ENCODE measurements around the gene HMGB4. TPM values are rescaled to one million over a fixed set of nuclear protein-coding genes. Genes with fewer than 3 reads are reported as not detected.

HMGB4 gene
- not detected for total RNA-seq

- no peak for DNase-seq
- no peaks in the 10 kb centered on the region for H3K36me3 Mint-ChIP-seq
- H3K9me3 Mint-ChIP-seq: no peaks in the 10 kb centered on the region
- H3K27me3 Mint-ChIP-seq: peaks cover 37% of the 10 kb centered on the region
- H3K4me3 Mint-ChIP-seq: no peak within 1 kb of the TSS
- no peak within 1 kb of the TSS for H3K27ac Mint-ChIP-seq
- H3K4me1 Mint-ChIP-seq: peaks cover 5% of the 10 kb centered on the region
Observed at GRCh38 chr1:33863779-33864178, at the start of gene HMGB4. Gene HMGB4 (plus strand): TSS chr1:33864079. CDS start chr1:33864192, 113 bp downstream.

- peaks cover 3% of the 10 kb centered on the region for H3K9me3 Mint-ChIP-seq
- H3K4me3 Mint-ChIP-seq: no peak overlapping the region
- no peak overlapping the region for H3K27ac Mint-ChIP-seq
- no peaks in the 10 kb centered on the region for H3K4me1 Mint-ChIP-seq
- H3K36me3 Mint-ChIP-seq: no peaks in the 10 kb centered on the region
- no peak for DNase-seq
- peaks cover 18% of the 10 kb centered on the region for H3K27me3 Mint-ChIP-seq
Observed at GRCh38 chr1:33814166-33814565, 49.7 kb upstream of the HMGB4 start.

- H3K36me3 Mint-ChIP-seq: no peaks in the 10 kb centered on the region
- no peak for DNase-seq
- no peak overlapping the region for H3K4me3 Mint-ChIP-seq
- no peaks in the 10 kb centered on the region for H3K9me3 Mint-ChIP-seq
- H3K4me1 Mint-ChIP-seq: no peaks in the 10 kb centered on the region
- H3K27ac Mint-ChIP-seq: no peak overlapping the region
- H3K27me3 Mint-ChIP-seq: peaks cover 18% of the 10 kb centered on the region
Observed at GRCh38 chr1:33815061-33815460, 48.8 kb upstream of the HMGB4 start.

- no peaks in the 10 kb centered on the region for H3K36me3 Mint-ChIP-seq
- no peak overlapping the region for H3K4me3 Mint-ChIP-seq
- no peak for DNase-seq
- no peaks in the 10 kb centered on the region for H3K4me1 Mint-ChIP-seq
- H3K27me3 Mint-ChIP-seq: peaks cover 18% of the 10 kb centered on the region
- no peak overlapping the region for H3K27ac Mint-ChIP-seq
- no peaks in the 10 kb centered on the region for H3K9me3 Mint-ChIP-seq
Observed at GRCh38 chr1:33818071-33818470, 45.8 kb upstream of the HMGB4 start.

- no peak overlapping the region for H3K4me3 Mint-ChIP-seq
- no peak for DNase-seq
- H3K4me1 Mint-ChIP-seq: no peaks in the 10 kb centered on the region
- H3K27me3 Mint-ChIP-seq: peaks cover 14% of the 10 kb centered on the region
- no peaks in the 10 kb centered on the region for H3K9me3 Mint-ChIP-seq
- no peak overlapping the region for H3K27ac Mint-ChIP-seq
- H3K36me3 Mint-ChIP-seq: no peaks in the 10 kb centered on the region
Observed at GRCh38 chr1:33819290-33819912, 44.5 kb upstream of the HMGB4 start.

GRCh38 chr1:33819913-33820311 is 44.0 kb upstream of the HMGB4 start:
- H3K36me3 Mint-ChIP-seq: no peaks in the 10 kb centered on the region

GRCh38 chr1:33820804-33821203 is 43.1 kb upstream of the HMGB4 start:
- no peak for DNase-seq
- no peak overlapping the region for H3K4me3 Mint-ChIP-seq
- no peaks in the 10 kb centered on the region for H3K9me3 Mint-ChIP-seq
- H3K27me3 Mint-ChIP-seq: peaks cover 11% of the 10 kb centered on the region
- H3K36me3 Mint-ChIP-seq: no peaks in the 10 kb centered on the region
- H3K4me1 Mint-ChIP-seq: no peaks in the 10 kb centered on the region
- H3K27ac Mint-ChIP-seq: no peak overlapping the region

More at GRCh38 chr1:33819913-33820311, 44.0 kb upstream of the HMGB4 start:
- Mint-ChIP-seq H3K4me1 (no peaks in the 10 kb centered on the region), H3K9me3 (no peaks in the 10 kb centered on the region), H3K27me3 (peaks cover 10% of the 10 kb centered on the region), H3K4me3 (no peak overlapping the region), H3K27ac (no peak overlapping the region)
- no peak for DNase-seq

- DNase-seq: no peak
- Mint-ChIP-seq H3K27ac (no peak overlapping the region), H3K27me3 (peaks cover 10% of the 10 kb centered on the region), H3K36me3 (no peaks in the 10 kb centered on the region), H3K4me3 (no peak overlapping the region), H3K4me1 (no peaks in the 10 kb centered on the region), H3K9me3 (no peaks in the 10 kb centered on the region)
Observed at GRCh38 chr1:33821291-33821690, 42.6 kb upstream of the HMGB4 start.

GRCh38 chr1:33822396-33822795 is 41.5 kb upstream of the HMGB4 start:
- Mint-ChIP-seq H3K4me1 (no peaks in the 10 kb centered on the region), H3K27me3 (peaks cover 6% of the 10 kb centered on the region), H3K4me3 (no peak overlapping the region), H3K9me3 (no peaks in the 10 kb centered on the region), H3K27ac (no peak overlapping the region), H3K36me3 (no peaks in the 10 kb centered on the region)
- DNase-seq: no peak

- no peak overlapping the region for H3K27ac Mint-ChIP-seq
- no peak overlapping the region for H3K4me3 Mint-ChIP-seq
- no peaks in the 10 kb centered on the region for H3K9me3 Mint-ChIP-seq
- no peaks in the 10 kb centered on the region for H3K4me1 Mint-ChIP-seq
- H3K27me3 Mint-ChIP-seq: peaks cover 6% of the 10 kb centered on the region
- no peak for DNase-seq
- no peaks in the 10 kb centered on the region for H3K36me3 Mint-ChIP-seq
Observed at GRCh38 chr1:33823401-33823800, 40.5 kb upstream of the HMGB4 start.

GRCh38 chr1:33823830-33824229 is 40.0 kb upstream of the HMGB4 start:
- Mint-ChIP-seq H3K4me3 (no peak overlapping the region), H3K27ac (no peak overlapping the region), H3K4me1 (no peaks in the 10 kb centered on the region), H3K36me3 (no peaks in the 10 kb centered on the region), H3K27me3 (peaks cover 11% of the 10 kb centered on the region), H3K9me3 (no peaks in the 10 kb centered on the region)
- no peak for DNase-seq

GRCh38 chr1:33824321-33824720 is 39.6 kb upstream of the HMGB4 start:
- Mint-ChIP-seq H3K4me1 (no peaks in the 10 kb centered on the region), H3K27ac (no peak overlapping the region), H3K4me3 (no peak overlapping the region), H3K9me3 (no peaks in the 10 kb centered on the region), H3K36me3 (no peaks in the 10 kb centered on the region), H3K27me3 (peaks cover 13% of the 10 kb centered on the region)
- DNase-seq: no peak

GRCh38 chr1:33824971-33825370 is 38.9 kb upstream of the HMGB4 start:
- H3K27ac Mint-ChIP-seq: no peak overlapping the region
- no peak overlapping the region for H3K4me3 Mint-ChIP-seq
- no peaks in the 10 kb centered on the region for H3K36me3 Mint-ChIP-seq
- H3K9me3 Mint-ChIP-seq: no peaks in the 10 kb centered on the region
- no peak for DNase-seq
- H3K27me3 Mint-ChIP-seq: peaks cover 13% of the 10 kb centered on the region
- H3K4me1 Mint-ChIP-seq: no peaks in the 10 kb centered on the region

- H3K36me3 Mint-ChIP-seq: no peaks in the 10 kb centered on the region
- no peak overlapping the region for H3K27ac Mint-ChIP-seq
- H3K9me3 Mint-ChIP-seq: no peaks in the 10 kb centered on the region
- H3K4me3 Mint-ChIP-seq: no peak overlapping the region
- DNase-seq: no peak
- no peaks in the 10 kb centered on the region for H3K4me1 Mint-ChIP-seq
- peaks cover 14% of the 10 kb centered on the region for H3K27me3 Mint-ChIP-seq
Observed at GRCh38 chr1:33825506-33825905, 38.4 kb upstream of the HMGB4 start.

GRCh38 chr1:33826311-33826710 is 37.6 kb upstream of the HMGB4 start:
- no peak for DNase-seq
- Mint-ChIP-seq H3K27ac (no peak overlapping the region), H3K36me3 (no peaks in the 10 kb centered on the region), H3K27me3 (peaks cover 17% of the 10 kb centered on the region), H3K9me3 (no peaks in the 10 kb centered on the region), H3K4me3 (no peak overlapping the region), H3K4me1 (no peaks in the 10 kb centered on the region)

GRCh38 chr1:33826711-33827110 is 37.2 kb upstream of the HMGB4 start:
- Mint-ChIP-seq H3K27me3 (peaks cover 17% of the 10 kb centered on the region), H3K4me1 (no peaks in the 10 kb centered on the region), H3K4me3 (no peak overlapping the region), H3K27ac (no peak overlapping the region), H3K36me3 (no peaks in the 10 kb centered on the region), H3K9me3 (no peaks in the 10 kb centered on the region)
- DNase-seq: no peak

Data from activated naive CD8-positive, alpha-beta T cell treated with anti-CD3 and anti-CD28 coated beads for 36 hours (primary cell).